NCI-H128 (cell line): Measurements from ENCODE around the gene HECTD2.
"Not testable (repeated sequence)": the region's sequence is repeated elsewhere in the genome, so short reads cannot be mapped to it uniquely, and the experiment has no call there.

Source experiments
- DNase-seq: peaks from one replicate; lab custom pipeline; 2025; ENCODE audit not compliant: unreplicated experiment; lab: John Stamatoyannopoulos, UW

HECTD2 gene

DNA sequence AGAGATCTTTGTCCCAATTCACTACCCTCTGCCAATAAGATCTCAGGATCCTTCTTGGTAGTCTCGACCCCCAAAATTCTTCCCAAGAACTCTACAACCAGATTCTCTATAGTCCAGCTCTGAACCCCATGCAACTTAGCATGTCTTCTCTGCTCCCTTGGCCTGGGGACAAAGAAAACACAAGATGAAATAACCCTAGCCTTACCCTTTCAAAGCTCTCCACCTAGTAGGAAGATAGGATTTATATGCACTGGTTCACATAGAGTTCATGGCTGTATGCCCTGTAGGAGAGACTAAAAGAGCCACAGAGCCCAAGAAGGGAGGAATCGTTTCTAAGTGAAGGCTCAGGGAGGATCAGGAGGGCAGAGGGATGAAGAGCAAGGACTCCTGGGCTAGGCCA, 126.6 kb downstream of the HECTD2 start:
- DNase-seq: no peak

- no peak for DNase-seq
Observed at GRCh38 chr10:91537614-91538383, 127.7 kb downstream of the HECTD2 start.

GRCh38 chr10:91539930-91540329, 129.8 kb downstream of the HECTD2 start:
- DNase-seq: no peak

DNA sequence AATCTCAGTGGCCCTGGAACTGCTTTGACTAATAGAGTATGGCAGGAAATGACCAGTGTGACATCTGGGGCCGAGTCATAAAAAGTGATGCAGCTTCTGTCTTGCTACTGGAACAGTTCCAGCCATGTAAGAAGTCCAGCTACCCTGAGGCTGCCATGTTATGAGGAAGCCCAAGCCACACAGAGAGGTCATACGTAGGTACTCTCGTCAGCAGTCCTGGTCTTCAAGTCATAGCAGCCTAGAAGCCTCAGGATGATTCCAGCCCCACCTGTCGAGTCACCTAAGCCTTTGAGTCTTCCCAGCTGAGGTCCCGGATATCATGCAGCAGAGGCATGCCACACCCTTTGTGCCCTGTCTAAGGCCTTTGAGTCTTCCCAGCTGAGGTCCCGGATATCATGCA, 130.6 kb downstream of the HECTD2 start:
- no peak for DNase-seq

DNA sequence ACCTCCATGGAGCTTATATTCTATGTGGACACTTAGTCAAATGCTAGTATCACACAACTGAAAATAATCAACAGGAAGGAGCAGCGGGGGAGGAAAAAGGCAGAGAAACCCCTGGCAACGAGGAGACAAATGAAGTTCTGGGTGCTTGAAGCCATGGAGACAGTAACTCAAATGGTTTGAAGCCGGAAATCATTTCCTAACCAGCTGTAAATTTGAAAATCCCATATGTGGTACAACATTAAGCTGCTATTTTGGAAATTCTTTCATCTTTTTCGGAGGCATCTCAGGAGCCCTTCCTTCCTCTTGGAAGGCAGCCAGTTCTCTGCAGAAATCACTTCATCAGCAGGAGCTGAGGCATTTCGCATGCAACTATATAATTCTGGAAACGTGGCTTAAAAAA, 131.3 kb downstream of the HECTD2 start:
- DNase-seq: no peak

DNA sequence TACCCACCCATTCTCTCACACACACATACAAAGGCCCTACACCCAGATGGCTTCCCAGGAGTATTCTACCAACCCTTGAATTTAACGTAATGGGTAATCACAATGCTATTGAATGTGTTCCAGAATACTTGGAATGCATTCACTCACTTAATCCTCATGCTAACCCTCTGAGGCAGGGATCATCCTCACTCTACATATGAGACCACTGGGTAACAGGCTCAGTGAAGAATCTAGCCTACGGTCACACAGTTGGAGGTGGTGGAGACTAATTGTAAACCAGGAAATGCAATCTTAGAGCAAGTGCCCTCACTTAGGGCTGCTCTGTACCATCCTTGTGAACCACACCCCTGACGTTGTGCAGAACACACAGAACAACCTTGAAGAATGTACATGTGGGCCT, 135.2 kb downstream of the HECTD2 start:
- no peak for DNase-seq

DNA sequence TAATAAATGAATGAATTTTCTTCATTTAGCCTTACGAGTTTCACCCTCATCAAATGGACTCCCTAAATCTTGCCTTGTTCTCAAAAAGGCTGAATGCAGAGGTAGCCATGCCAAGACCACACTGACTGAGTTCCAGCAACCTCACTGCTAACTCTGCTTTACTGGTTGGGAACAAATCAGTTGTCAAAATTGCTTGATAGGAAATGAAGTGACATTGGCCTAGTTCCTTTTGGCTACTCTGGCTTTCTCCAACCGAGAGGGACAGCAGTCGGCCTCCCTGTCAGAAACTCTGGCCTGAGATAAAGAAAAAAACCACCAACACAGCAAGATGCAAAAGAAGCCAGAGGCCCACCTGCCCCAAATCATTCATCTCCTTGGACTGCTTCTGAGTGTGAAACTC, 135.7 kb downstream of the HECTD2 start:
- no peak for DNase-seq

DNA sequence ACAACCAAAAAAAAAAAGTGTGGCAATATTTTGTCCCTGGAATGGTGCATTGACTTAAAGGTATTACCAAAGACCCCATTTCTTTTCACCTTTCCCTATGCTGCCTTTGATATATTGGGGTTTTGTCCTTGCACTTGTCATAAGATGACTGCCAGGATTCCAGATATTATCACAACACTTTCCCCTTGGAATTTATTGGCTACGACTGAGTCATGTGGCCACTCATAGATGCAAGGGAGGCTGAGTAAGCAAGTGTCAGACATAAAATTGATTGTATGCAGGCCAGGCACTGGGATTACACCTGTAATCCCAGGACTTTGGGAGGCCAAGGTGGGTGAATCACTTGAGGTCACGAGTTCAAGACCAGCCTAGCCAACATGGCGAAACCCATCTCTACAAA, 139.1 kb downstream of the HECTD2 start:
- DNase-seq: no peak

DNA sequence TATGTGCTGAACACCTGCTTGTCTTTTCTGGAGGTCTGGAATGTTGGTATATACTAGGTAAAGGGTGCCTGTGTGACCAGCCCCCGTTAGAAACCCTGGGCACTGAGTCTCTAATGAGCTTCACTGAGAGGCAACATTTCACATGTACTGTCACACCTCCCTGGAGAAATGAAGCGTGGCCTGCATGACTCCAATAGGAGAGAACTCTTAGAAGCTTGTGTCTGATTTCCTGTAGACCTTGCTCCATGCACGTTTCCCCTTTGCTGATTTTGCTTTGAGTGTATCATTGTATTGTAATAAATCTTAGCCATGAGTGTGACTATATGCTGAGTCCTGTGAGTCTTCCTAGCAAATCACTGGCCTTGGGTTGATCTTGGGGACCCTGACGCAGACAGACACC, 139.9 kb downstream of the HECTD2 start:
- no peak for DNase-seq

- DNase-seq: no peak
Observed at GRCh38 chr10:91551856-91552255, 141.7 kb downstream of the HECTD2 start.

DNA sequence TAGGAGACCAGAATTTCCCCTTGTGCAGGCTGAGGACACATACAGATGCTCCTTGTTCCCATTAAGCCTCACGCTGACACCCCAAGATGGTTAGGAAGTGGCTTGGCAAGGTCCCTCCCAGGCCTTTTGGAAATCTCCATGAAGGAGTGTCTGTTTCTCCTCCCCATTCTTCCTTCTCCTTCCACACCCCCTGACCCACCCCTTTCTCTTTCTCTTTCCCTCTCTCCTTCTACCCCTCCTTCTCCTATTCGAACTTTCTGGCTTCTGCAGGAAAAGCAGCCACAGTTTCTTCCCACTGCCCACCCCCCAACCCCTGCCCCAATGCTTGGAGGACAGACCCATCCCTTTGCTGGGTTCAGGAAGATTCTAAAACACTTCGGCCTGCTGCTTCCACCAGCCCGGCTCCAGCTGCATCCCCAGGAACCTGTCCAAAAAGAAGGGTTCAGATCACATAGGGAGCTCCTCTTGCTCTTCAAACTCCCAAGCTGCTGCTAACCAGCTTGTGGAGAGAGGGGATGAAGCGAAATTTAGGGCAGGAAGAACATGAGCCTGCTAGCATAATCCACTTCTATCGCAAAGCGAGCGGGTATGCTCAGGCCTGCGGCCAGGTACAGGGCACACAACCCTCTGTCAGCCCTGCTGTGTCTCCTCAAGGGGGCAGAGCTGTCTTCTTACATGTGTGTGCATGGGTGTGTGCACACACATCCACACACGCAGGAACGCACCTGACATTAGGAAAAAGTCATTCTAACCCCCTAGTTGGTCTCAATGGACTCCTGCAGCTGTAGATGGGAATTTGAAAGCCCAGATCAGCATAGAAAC, 142.3 kb downstream of the HECTD2 start:
- no peak for DNase-seq

- no peak for DNase-seq
Observed at GRCh38 chr10:91555455-91555854, 145.3 kb downstream of the HECTD2 start.

DNA sequence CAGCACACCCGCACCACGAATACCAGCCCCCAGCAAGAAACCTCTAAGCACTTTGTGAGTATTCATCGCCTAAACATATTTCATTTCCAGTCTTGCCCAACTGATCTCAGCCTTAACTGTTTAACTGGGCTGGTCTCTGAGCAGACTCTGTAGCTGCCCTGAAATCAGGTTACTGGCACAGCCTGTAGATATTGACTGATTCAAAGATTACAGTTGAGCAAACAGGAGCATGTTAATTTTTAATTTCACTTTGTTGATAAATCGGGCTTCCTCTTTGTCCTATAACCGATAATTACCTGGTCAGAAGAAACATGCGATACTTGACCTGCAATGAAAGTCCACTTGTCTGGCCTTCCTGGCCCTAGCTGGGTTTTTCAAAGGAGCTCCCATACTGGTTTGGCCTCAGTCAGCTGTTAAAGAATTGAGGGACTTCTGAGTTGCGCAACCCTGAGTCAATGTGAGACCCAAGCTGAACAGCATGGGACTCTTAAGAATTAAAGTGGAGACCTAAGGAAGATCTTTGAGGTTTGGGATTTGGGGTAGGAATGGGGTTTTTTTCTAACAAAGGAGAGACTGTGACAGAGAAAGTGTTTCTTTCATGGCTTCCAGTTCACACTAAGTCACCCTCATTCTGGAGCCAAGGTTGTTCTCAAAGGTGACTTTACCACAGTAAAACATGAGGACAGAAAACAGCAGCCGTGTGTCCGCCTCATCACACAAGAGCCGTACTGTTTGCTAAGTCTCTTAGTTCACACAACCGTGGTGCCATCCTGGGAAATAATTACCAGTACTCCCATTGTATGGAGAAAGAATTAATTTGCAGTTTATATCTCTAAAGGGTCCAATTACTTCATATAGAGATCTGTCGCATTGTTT, 146.8 kb downstream of the HECTD2 start:
- no peak for DNase-seq

DNA sequence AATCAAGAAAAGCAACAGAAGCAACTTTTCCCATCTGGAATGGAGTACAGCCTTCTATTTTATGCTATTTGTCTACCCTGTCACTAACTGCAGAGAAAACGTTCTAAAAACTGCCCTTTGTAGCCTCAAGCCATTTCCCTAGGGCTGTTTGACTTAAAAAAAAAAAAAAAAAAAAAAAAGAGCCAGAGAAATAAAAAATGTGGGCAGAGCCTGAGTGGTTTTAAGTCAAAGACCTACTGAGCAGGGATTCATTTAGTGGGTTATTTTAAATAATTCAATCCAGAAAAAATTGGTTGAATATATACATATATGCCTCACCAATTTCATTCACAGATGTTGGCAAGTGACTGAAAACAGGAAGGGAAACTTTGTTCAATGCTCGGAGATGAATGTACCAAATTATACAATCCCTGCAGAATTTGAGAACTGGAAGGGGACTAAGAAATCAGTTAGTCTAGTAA, 147.5 kb downstream of the HECTD2 start:
- no peak for DNase-seq

DNA sequence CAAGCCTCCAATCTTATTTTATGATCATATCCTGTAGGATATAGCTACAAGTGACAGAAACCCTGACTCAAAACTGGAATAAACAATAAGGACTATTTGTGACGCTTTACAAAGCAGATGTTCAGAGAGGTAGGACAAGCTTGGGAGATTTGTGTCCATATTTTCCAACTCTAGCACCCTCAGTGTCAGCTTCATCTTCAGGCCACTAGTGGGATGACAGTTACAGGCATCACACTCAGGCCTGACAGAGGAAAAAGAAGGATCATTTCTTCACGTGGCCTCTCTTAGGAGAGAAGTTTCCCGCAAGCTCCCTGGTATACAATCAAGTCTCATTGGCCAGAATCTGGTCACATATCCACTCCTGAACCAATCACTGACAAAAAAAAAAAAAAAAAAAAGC, 148.3 kb downstream of the HECTD2 start:
- DNase-seq: no peak

DNA sequence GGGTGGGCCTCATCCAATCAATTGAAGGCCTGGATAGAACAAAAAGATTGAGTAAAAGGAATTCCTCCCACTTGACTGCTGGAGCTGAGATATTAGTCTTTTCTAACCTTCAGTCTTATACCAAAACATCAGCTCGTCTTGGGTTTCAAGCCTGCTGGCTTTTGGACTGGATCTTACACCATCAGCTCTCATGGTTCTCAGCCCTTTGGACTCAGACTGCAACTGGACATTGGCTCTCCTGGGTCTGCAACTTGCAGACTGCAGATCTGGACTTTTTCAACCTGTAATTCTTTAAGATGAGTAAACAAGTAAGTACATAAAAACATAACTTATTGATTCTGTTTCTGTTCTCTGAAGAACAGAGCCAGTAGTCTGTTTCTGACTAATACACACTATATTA, 149.0 kb downstream of the HECTD2 start:
- no peak for DNase-seq

DNA sequence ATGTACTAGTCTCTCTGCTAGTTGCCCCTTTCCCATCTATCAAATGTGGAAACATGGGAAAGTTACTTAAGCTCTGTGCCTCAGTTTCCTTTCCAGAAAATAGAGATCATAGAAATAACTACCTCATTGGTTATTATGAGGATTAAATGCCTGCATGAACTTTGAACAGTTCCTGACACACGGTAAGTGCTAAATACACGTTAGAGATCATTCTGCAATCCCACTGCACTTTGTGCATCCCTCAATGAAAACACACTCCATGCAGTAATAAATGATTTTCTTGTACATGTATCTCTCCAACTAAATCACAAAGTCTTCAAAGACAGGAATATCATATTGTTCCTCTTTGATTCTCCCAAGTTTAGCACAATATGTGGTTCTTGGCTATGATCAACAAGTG, 149.6 kb downstream of the HECTD2 start:
- no peak for DNase-seq

DNA sequence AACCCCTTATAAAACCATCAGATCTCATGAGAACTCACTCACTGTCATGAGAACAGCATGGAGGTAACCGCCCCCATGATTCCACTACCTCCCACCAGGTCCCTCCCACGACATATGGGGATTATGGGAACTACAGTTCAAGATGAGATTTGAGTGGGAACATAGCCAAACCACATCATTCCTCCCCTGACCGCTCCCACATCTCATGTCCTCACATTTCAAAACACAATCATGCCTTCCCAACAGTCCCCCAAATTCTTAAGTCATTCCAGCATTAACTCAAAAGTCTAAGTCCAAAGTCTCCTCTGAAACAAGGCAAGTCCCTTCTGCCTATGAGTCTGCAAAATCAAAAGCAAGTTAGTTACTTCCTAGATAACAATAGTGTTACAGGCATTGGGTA, 150.7 kb downstream of the HECTD2 start:
- DNase-seq: not testable (repeated sequence)

DNA sequence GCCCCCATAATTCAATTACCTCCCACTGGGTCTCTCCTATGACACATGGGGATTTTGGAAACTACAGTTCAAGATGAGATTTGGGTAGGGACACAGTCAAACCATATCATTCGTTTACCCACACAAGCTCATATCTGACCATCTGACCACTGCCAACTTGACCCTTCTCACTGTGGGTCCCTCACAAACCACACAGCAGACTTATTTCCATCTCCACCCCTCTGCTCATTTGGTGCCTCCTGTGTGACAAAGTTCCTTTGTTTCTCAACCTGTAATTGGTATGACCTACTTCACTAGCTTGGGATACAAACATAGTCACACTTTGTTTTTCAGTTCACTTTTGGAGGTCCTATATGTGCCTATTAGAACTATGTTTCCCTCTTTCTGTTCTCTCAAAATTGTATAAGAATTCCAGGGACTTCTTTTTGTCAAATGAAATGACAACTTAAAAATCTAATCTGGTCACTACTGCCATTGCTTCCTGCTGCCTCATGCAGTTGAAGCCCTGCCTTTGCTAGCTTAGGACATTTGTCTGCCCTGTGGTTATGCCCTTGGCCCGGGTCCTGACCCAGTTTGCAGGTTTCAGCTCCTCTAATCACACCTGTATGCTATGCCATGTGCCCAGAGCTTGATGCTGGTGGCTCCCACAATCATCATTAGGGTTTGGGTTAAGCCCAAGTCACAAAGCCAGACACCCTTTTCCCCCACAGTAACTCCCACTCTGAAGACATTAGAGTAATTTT, 152.9 kb downstream of the HECTD2 start:
- DNase-seq: no peak

DNA sequence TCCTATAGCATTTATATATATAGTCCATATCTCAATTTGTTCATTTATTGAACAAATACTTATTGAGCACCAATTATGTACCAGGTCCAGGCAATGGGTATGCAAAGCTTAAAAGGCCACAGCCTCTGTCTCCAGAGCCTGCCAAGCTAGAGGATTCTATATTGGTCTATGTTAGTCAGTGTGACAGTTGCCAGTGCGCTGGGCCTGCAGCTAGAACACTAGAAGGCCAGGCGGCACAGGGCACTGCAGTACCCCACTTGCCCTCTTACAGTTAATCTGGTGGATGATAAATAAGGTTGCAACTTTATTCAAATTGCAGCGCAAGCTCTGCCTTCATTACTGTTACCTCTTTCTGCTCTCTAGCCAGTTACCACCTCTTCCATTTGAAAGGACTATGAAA, 153.9 kb downstream of the HECTD2 start:
- no peak for DNase-seq
